Muscle of back (tissue), 11 donors: ENCODE results near the gene CCDC102B. TPM values are rescaled to one million over a fixed set of nuclear protein-coding genes. Genes with fewer than 3 reads are reported as not detected.
A peak's percentile ranks its signal among the peaks of the same experiment; 100 is the strongest.
"Not testable (repeated sequence)": the region's sequence is repeated elsewhere in the genome, so short reads cannot be mapped to it uniquely, and the experiment has no call there.

Experiments used
- DNase-seq, 3 donors: peaks; one replicate each; pipeline versions ENCODE4 v3.0.0 to v3.0.0-alpha.2; 2013
- polyA plus RNA-seq, 10 donors: library from polyadenylated mRNA; unstranded; fragments of 120-200 nt; gene quantifications; one replicate each; pipeline ENCODE4 v1.2.1, GENCODE V29; 2013; ENCODE audit not compliant: insufficient read length in 10 of 10

Gene CCDC102B
- polyA plus RNA-seq, 10 donors = 9.7 to 16.8 (median 12.7) TPM

DNA sequence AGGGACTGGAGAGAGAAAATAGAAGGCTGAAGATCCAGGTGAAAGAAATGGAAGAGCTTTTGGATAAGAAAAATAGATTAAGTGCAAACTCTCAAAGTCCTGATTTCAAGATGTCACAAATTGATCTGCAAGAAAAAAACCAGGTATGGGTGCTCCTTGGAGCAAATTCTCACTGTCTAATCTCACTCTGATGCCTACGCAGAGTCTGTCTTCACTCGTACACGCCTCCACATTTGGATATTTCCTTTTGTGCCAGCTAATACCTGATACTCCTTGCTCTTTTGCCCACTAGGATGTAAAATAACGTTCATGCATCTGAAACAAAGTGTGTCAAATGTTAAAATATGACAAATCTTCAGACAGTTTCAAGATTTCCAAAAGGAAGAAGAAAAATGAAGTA is 99.4 kb downstream of the CCDC102B start:
- DNase-seq = no peak

DNA sequence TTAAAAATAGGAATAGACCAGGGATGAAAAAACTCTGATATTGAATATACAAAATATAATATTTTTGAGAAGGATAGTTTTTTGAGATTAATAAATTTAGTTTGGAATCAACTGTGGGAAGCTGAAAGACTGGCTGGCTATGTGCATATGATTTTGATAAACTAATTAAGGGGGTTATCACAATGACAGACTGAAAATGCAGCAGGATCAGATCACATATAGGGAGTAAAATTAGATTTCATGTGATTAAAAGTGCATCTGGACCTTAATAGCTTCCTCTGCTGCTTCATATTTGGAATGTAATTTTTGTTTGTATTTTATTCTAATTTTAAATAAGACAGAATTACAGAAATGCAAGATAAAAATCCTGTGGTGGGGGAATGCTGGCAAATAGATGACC is 111.7 kb downstream of the CCDC102B start:
- DNase-seq = no peak

DNA sequence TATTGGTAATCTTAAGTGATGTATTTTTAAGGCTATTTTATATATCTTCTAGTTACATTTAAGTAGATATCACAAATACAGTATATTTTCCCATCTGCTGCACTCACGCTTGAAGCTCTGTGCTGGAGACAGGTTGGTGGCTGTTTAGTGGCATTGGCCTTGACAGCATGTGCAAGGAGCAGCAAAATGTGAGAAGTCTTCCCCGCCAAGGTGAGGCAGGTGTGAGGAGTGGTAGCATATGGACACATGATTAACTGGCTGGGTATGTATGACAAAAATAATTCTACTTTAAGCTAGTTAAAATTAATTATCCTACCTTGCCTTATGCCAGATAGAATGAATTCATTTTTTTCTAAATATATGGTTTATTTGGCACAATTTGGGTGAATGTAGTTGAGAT is 117.2 kb downstream of the CCDC102B start:
- no peak for DNase-seq

DNA sequence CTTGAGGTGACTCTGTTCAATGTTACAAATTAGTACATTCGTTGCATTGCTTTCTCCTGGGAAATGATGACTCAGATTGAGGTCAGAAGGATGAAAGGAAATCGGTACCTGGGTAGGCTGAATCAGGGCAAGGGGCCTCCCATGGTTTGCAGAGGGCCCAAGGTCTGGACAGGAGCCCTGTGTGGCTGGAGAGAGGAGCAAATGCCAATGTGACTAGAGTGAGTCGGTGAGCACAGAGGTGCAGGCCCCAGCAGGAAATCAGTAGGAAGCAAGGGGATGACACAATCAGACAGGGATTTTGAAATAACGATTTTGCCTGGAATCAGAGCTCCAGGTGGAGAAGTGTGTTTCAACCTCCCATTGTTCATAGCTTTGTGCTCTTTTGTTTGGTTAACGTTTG is 118.9 kb downstream of the CCDC102B start:
- DNase-seq = no peak

DNA sequence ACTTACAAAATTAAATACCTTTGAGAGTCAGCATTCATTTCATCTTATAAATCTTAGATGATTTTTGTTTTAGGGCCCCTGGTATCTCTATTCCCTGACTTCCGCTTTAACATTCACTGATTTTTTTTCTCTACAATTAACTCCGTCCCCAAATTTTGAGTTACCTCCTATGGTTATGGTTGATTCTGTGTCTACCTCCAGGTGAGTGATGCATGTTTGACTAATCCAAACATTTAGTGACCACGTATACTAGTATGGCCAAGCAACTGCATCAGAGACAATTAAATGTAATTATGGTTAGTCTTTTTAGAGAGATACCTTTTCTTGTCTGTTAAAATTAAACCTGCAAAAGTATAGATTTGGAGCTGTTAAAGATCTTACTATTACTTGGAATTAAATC is 120.3 kb downstream of the CCDC102B start:
- DNase-seq = no peak

DNA sequence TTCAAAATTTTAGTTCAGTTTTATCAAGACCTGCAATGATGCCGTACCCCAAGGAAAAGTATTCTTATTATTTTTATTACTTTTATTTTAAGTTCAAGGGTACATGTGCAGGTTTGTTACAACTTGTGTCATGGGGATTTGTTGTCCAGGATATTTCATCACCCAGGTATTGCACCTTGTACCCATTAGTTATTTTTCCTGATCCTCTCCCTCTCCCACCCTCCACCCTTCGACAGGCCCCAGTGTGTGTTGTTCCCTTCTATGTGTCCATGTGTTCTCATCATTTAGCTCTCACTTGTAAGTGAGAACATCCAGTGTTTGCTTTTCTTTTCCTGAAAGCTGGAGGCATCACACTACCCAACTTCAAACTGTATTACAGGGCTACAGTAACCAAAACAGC is 122.0 kb downstream of the CCDC102B start:
- no peak for DNase-seq

DNA sequence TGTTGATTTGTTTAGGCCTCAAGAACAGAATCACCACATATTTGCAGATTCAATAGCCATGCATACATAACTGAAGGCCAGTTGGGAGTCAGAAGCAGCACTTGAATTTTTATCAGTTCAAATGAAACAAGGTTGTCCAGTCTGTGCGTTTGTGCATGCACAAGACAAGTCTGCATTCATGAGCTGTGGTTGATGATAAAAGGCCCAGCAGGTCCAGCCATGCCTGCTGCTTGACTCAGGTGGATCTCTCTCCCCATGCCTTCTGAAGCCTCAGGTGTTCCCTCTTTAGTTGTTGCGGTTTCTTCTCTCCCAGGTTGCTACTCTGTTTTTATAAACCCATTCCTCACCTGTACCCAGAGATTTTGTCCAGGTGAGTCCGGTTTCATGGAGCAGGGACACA is 124.5 kb downstream of the CCDC102B start:
- DNase-seq = no peak

DNA sequence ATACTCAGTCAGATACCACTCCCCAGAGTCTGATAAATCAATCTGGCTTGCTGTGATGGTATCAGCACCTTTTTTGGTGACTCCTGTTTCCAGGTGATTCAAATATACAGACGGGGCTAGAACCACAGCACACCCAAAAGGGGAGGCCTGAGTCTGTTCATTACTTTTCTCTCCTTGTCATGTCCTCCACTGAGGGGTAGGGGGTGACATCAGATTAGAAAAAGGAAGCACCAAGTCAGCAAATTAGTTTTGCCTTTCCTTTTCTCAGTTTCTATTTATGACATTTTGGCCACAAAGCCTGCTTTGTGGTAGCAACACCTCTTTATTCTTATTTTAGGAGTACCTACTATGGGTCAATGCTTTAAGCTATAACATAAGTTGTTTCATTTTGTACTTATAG is 127.4 kb downstream of the CCDC102B start:
- DNase-seq = peak; percentile 7 to 15 (median 9)

DNA sequence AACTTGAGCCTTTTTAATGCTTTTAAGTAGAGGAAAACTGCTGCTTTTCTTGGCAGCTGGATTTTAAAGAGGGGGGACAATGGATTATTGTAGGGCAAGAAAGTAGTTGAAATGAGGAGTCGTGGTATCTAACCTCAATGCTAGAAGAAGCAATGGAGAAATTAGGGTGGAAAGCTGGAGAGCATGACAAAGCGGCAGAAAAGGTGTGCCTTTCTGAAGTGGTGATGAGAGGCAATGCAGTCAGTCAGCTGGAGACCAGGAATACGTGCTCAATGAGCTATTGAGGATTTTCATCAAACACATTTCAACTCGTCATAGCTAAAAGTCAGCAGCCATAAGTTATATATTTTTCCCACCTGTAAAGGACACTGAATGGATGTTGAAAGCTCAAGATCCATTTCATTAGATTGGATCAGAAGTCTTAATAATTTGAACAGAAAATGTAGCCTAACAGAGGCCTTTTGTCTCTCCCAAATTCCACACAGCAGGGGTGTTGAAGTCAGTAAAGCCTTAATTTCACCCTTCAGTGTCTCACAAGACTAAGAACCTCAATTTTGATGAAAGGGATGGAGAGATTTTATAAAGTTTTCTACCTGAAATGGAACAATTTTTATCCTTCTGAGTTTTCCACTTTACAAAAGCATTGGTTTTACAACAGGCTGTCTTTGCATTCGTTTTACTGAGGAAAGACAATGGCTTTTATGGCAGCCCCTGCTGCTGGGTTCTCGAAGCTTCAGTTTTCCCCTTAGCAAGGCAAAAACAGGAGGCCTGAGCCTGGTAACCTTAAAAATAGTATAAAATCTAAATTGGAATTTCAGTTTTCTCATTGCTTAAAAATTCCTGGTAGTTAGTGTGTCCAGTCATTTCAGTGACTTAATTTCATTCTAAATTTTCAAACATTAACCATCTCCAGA is 131.1 kb downstream of the CCDC102B start:
- DNase-seq = no peak

DNA sequence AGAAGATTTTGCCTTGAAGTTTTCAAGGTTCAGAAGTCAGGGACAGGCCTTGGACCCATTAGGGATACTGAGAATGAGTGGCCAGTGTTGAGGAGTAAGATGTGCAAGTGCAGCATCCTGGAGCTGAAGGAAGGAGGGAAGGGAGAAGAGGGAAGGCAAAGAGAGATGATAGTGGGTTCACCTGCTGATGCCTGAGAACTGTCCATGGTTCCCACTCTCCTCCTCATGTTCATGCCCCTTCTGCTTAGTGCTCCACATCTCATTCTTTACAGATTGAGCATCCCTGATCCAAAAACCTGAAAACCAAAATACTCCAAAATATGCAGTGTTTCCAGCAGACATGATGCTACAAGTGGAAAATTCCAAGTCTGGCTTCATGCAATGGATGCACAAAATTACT is 137.8 kb downstream of the CCDC102B start:
- no peak for DNase-seq

DNA sequence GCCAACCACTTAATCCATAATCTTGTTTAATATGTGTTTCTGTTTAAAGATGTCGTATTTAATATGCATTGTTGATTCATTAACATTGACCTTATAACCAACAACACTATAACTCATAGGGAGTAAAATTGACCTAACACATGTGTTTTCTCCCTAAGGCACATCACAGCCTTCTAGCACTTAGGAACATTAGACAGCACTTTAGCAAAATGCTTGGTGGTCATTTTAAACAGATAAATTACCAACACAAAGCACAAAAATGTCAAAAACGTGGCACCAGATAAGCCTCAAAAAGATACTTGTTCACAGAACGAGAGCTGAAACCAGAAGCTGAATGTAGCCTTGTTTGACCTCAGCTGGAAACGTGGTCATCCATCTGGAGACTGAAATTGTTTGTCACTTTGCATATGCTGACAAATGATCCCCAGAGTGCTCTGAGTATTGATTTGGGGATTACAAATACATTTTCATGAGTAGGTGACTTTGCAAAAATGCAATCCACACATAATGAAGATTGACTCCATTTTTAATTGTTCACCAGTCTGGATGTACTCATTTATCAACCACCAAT is 139.2 kb downstream of the CCDC102B start:
- no peak for DNase-seq

DNA sequence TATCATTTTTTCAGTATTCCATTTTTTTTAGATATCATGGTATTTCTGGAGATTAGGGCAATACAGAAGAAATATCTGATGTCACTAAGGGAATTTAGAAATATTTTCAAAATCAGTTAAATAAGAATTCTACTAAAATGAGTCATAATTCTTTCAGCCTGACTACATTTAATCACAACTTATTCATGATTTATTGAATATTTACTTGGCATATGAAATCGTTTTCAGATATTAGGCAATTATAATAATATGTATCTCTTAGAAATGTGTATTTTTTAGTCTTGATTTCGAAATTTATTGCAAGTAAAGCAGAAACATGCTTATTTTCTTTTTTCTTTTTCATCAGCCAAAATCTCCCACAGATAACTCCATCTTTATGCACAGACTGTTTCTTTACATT is 142.2 kb downstream of the CCDC102B start:
- DNase-seq = no peak

DNA sequence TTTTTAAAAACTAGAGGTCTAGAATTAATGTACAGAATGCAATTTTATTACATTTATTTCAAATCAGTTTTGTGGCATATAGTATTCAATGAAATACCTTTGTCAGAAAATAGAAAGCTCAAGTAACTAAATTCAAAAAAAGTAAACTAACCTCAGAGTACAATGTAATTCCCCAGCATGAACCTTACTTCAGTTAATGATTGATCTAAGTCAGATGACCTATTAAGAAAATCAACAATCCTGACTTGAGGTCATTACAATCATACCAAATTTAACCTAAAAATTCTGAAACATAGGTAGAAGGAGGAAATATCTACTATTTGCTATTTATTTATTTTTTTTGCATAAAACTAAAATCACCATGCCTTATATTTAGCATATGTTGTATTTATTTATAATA is 142.9 kb downstream of the CCDC102B start:
- DNase-seq = no peak

DNA sequence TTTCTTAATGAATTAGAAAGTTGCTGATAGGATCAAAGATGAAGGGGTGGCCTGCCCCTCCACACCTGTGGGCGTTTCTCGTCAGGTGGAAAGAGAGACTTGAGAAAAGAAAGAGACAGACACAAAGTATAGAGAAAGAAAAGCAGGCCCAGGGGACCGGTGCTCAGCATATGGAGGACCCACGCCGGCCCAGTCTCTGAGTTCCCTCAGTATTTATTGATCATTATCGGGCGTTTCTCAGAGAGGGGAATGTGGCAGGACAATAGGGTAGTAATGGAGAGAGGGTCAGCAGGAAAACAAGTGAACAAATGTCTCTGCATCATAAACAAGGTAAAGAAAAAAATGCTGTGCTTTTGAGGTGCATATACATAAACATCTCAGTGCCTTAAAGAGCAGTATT is 144.3 kb downstream of the CCDC102B start:
- DNase-seq = no peak

DNA sequence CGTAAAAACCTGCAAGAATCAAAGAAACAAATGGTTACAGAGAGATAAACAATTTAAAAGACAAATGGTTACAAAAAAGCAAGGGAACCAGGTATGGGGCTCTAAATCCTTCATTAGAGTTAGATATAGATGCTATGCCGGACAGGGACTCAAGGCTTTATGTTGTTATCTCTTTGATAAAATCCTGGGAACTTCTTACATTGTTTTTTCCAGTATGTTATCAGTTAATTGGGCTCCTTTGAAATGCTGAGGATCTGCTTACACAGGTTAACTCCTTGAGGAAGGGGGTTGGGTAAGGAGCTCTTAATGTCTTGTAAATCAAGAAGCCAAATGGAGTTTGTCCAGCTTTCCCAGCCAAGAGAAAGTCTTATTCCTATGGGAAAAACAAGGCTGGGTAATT is 146.0 kb downstream of the CCDC102B start:
- DNase-seq = not testable (repeated sequence)

DNA sequence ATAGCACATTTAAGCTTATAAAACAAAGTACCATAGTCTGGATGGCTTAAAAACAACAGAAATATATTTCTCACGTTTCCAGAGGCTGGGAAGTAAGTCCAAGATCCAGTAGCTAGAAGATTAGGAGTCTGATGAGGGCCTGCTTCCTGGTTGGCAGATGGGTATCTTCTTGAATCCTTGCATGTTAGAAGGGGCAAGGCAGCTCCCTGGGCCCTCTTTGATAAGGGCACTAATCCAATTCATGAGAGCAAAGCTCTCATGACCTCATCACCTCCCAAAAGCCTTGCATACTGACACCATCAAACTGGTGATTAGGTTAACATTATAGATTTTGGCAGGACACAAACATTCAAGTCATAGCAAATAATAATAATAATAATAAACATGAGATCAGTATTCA is 146.4 kb downstream of the CCDC102B start:
- no peak for DNase-seq

DNA sequence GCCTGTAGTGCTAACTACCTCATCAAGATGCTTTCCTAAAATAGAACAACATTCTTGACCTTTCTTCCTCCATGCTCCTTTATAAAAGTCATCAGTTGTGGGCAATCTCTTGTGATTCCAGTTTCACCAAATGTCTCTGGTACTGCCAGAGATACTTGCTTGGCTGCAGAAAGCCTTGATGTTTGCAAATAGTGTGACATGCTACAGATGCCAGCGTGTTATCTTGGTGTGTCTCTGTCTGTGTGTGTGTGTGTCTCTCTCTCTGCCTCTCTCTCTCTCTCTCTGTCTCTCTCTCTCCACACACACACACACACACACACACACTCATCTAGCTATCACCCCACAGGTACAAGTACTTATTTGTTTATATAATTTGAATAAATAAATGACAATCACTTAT is 146.9 kb downstream of the CCDC102B start:
- DNase-seq = no peak

DNA sequence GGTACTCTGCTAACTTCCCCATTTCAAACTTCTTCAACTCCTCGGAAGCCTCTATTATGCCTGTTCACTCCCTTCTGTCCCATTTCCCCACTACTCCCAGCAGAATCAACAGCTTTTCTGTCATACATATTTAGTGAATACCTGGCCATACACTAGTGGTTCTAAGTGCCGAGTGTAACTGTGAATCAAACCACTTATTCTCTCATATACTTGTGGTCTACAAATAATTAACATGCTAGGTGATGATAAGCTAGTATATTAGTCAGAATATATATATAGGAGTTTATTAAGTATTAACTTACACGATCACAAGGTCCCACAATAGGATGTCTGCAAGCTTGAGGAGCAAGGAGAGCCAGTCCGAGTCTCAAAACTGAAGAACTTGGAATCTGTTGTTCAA is 150.7 kb downstream of the CCDC102B start:
- DNase-seq = no peak

DNA sequence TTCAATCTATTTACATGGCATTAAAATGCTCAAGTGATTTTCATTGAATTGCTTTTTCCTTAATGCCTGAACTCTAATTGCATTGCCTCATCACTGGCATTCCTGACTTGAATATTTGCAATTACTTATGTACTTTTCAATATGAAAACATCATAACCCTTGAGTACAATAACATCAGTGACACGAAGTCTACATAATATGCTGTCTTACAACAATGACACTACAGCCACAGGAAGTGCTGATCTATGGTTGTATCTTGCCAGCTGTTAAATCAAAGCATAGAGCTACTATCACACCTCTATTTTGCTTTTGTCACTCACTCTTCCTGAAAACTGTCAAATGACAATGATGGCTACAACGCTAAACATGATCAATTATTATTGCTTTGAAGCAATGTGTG is 156.9 kb downstream of the CCDC102B start:
- no peak for DNase-seq

DNA sequence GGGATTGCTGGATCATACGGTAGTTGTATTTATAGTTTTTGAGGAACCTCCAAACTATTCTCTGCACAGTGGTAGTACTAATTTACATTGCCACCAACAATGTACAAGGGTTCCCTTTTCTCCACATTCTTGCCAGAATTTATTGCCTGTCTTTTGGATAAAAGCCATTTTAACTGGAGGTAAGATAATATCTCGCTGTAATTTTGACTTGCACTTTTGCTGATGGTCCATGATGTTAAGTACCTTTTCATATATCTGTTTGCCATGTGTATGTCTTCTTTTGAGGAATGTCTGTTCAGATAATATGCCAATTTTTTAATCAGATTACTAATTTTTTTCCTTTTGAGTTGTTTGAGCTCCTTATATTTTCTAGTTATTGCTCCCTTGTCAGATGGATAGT is 158.8 kb downstream of the CCDC102B start:
- no peak for DNase-seq

DNA sequence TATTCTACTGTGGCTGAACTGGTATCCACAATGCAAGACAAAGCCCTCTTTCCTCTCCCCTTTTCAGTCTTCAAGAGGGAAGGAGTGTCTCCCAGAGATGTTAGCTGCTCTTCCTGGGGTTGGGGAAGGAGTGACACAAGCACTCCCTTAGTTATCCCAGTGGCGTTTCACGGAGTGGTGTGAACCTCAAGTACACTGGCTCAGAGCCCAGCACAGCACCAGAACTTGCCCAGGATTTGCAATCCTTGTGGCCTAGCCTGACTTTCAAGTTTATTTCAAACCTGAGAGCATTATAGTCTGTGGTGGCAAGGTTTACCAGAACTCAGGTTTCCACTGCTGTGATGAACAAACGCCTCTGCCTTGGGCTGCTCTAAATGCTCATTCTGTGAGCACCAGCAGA is 162.5 kb downstream of the CCDC102B start:
- DNase-seq = no peak

DNA sequence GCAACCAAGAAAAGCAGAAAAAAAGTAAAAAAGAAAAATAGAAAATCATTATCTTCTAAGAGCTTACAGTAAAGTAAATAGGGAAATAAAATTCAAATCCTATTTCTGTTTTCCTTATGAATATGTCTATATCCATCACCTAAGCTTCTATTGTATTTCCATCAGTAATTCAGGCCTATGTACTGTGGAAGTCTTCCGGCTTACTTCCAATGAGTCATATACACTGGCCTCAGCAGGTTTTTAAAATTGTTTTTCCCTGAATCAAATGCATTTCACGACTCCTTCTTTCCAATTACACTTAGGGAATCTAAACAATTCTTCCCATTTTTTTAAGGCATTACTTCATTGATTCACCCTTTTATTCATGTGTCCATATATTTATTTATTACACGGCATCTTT is 164.7 kb downstream of the CCDC102B start:
- DNase-seq = no peak

DNA sequence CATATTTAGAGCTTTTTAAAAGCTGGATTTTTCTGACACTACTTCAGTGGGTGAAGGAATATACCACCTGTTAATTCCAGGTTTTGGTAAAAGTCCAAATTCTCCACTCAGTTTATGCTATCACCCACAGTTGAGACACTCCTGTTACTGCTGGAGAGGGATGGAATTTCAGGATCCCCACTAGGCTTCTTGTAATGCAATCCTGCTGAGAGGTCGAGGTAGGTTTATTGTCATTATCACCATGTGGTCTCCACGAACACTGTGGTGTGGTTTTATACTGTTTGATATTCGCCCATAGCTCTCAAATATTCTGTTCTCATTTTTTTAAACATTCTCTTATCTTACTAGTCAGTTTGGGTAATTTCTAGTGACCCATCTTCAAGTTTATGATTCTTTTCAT is 167.9 kb downstream of the CCDC102B start:
- DNase-seq = no peak

DNA sequence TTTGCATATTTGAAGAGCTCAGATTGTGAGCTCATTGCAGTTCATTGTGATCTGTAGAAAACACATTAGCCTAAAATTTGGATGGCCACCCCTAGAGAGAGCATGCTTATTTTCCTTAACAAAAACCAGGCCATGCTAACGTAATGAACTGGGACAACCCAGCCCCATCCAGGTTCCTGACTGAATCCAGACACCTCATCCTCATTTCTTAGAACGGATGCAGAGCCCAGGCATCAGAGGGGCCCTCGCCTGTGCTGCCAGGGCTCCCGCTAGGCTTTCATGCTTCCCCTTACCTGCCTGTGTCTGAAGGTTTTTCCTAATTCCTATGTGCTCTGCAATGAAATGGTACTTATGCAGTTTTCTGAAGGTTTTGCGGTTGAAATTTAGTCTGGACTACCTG is 171.1 kb downstream of the CCDC102B start:
- DNase-seq = no peak
